Amygdala (tissue), 56 donors: ENCODE measurements around the gene CERK.
"Not testable (repeated sequence)": the region's sequence is repeated elsewhere in the genome, so short reads cannot be mapped to it uniquely, and the experiment has no call there.

ENCODE experiments used
- DNase-seq, 56 donors: peaks; one replicate each; lab custom pipeline; 2025; lab: John Stamatoyannopoulos, UW

CERK gene

DNA sequence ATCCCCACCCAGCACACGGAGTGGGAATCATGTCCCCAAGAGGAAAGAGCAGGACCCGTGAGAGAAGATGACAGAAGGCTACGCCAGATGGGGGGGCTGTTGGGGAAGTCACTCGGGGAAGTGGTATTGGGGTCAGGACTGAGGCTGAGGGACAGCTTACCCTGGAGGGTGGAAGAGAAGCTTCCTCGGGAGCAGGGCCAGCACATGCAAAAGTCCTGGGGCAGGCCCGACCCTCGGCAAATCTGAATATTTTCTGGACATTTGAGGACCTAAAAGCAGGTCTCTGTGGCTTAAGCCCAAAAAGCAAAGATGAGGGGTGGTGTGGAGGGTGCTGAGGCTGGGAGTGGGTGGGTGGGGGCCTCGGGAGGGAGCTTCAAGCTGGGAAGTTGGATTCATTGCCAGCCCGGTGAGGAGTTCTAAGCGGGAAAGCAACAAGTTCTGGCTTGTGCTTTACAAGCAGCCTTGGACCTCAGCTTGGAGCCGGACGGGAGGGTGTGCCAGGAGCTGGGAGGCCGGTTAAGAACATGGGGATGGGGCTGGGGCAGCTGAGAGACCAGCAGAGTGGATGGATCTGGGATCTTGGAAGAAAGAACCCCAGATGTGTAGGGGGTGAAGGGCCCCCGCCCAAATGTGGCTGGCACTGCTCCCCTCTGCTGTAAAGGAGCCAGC lies 83.0 kb downstream of the CERK start:
- DNase-seq: no peak

DNA sequence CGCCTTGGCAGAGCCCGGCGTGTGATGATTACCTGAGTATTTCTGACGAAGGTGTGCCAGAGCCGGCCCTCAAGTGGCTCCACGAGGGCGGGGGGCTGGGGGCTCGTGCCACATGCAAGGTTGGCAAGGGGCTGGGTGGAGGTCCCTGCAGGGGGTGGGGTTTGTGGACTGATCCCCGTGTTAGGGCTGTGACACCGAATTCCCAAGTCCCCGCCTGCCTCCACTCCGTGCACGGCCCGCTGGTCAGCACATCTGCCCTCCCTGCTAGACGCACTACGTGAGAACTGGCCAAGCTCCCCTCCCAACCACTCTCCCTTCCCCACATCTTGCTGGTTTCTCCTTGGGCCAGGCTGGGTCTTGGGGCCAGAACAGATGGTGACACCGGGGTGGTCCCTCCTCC lies 83.6 kb downstream of the CERK start:
- DNase-seq: no peak

DNA sequence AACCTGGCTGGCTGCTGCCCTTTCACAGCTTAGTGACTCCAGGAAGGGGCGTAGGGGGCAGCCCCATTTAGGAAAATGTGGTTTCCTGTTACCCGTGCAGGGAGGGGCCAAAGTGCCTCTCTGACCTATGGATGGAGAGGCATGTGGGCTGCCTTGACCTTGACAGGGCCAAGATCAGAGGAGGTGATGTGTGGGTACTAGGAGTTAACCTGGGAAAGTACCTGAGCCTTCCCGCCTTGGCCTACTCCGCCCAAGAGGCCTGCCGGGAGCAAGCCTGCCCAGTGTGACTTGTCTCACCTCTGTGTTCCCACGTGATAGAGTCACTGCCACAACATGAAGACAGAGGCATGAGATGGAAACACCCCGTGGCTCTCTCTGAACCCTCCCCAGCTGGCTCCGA lies 84.5 kb downstream of the CERK start:
- DNase-seq: no peak

DNA sequence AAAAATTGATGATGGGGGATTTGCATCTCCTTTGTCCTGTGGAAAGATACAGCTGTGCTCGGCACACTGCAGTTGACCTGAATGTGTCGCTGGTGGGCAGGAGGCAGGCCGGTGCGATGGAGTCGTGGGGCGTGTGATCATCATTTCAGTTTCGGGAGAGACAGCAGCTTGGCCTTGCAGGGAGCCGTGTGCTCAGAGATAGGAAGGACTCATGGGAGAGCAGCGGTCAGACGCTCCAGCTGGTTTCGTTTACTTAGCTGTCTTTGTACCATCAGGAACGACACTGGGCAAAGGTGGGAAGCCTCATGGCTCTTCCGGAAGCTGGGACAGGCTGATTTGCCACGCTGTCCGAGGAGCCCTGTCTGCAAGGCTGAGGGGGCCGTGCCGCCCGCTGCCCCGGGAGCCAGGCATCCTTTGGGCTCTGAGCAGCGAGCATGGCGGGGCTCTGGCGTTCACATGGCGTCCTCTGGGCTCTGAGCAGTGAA lies 85.2 kb downstream of the CERK start:
- DNase-seq: no peak

DNA sequence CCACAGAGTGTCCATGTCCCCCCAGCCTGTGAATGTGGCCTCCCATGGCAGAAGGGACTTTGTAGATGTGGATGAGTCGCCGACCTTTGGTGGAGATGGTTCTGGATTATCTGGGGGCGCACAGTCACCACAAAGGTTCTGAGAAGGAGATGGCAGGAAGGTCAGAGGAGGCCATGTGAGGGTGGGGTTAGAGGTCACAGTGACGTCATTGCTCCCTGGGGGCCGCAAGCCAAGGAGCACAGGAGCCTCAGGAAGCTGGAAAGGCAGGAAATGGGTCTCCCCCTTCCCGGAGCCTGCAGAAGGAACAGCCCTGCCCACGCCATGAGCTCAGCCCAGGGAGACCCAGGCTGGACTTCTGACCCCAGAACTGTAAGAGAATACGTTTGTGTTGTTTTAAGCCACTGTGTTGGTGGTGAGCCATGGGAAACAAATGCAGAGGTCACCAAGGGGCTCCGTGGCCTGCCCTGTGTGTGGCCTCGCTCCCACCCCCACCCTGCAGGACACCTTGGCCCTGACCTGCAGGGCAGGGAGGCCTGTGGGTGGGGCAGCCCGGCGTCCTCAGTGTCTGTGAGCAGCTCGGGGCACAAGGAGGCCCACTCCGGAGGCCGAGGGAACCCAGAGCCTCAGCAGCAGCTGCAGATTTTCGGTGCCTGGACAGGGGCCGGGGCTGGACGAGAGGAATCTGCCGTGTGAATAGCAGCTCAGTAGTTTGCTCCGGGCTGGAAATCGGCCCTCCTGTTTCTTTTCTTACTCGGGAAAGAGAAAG lies 85.8 kb downstream of the CERK start:
- peak in 1 of 56 donors; percentile 42 for DNase-seq

DNA sequence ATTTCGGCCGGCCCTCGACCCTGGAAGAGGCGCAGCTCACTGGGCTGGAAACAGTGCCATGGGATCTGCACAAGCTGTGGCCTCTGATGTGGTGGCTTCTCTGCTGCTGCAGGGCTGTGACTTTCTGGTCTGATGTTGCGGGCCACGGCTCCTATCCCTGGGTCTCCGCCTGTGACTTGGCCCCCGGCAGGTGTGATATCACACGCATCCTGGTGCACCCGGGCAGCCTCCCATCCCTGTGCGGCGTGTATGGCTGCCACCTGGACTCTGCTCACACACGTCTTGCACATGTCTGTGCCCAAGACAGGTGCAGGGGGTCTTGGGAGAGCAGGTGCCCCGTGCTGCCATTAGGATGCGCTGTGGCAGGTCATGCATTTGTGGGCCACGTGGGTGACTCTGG lies 86.7 kb downstream of the CERK start:
- DNase-seq: no peak

DNA sequence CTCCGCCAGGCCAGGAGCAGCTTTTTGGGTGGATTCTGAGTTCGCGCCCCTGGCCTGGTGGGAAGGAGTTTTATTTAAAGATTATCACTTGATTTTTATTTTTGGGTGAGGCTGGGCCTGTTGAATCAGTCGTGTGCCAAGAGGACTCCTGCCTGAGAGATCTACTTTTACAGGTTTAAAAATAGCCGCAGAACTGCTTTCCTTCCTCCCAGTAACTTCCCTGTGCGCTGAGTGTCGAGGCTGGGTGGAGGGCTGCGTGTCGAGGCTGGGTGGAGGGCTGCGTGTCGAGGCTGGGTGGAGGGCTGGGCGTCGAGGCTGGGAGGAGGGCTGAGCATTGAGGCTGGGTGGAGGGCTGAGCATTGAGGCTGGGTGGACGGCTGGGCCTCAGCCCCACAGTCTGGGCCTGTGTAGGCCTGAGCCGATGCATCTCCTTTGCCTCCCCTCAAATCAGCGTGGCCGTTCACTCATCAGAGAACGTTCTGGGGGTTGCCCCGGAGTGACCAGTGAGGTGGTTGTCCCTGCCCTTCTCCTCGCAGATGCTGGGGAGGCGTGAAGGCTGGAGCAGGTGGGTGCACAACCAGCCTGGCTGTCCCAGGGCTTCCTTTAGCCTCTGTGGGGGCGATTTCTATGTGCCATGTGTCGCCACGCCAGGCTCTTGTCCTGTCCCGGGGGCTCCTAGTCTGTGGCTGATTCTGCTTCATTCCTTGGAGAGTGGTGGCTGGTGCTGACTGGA lies 87.8 kb downstream of the CERK start:
- DNase-seq: peak in 1 of 56 donors; percentile 41

DNA sequence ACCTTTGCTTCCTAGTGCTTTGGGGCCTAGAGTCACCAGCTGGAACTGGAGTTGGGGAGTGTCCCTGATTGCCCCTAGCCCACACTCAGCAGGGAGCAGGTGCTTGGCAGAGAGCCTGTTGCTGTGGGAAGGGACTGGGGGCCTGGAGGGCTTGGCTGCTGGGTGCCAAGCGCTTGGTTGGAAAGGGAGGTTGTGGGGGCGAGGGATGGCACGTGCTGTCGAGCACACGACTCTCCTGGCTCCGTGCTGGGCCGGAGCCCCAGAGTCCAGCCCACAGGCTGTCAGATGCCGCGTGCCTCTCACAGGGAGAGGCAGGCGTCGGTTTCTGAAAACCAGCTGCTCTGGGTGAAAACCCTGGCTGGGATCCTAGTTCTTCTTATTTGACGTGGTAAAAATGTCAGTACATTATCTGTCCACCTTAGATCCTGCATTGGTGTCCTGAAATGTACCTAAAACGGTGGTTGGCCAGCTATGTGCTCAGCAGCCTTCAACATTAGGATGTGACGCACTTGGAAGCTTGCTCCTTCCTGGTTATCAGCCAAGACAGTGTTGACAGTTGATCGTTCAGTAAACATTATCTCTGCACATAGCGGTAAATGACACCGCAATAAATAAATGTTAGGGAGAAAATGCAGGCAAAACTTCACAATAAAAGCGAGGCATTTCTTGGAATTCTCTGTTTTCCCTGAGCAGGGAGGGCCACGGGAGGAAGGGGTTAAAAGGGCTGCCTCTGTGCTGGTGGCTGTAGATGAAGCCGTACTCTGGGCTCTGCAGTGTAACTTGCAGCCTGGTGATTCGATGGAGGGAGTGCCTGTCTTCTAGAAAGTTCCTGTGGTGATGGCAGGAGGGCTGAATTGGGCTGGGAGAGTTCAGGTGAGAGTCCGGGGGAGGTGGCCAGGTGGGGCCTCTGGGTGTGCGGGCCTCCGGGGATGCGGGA lies 88.6 kb downstream of the CERK start:
- peak in 4 of 56 donors; percentile 13 to 41 (median 30) for DNase-seq

DNA sequence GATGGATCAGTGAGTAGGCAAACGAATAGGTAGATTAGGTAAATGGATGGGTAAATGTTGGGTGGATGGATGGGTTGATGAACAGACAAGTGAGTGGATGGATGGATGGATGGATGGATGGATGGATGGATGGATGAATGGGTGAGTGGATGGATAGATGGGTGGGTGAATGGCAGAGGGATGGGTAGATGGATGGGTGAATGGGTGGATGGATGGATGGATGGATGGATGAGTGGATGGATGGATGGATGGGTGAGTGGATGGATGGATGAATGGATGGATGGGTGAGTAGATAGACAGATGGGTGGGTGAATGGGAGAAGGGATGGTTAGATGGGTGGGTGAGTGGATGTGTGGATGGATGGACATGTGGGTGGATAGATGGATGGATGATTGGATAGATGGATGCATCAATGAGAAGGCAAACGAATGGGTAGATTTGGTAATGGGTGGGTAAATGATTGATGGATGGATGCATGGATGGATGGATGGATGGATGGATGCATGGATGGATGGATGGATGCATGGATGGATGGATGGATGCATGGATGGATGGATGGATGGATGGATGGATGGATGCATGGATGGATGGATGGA lies 89.7 kb downstream of the CERK start:
- not testable (repeated sequence) for DNase-seq

GRCh38 chr22:46646531-46647215 lies 91.4 kb downstream of the CERK start:
- no peak for DNase-seq

DNA sequence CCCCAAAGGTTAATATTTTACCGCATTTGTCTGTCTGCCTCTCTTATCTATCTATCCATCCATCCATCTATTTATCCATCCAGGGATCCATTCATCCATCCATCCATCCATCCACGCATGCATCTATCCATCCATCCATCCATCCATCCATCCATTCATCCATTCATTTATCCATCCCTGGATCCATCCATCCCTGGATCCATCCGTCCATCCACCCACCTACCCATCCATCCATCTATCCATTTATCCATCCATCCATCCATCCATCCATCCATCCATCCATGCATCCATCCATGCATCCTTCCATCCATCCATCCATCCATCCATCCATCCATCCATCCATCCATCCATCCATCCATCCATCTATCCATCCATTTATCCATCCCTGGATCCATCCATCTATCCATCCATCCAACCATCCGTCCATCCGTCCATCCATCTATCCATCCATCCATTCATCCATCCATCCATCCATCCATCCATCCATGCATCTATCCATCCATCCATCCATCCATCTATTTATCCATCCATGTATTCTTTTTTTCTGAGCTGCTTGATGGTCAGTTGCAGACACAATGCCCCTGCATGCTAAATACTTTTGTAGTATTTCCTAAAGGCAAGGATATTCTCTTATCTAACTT lies 95.1 kb downstream of the CERK start:
- DNase-seq: not testable (repeated sequence)

DNA sequence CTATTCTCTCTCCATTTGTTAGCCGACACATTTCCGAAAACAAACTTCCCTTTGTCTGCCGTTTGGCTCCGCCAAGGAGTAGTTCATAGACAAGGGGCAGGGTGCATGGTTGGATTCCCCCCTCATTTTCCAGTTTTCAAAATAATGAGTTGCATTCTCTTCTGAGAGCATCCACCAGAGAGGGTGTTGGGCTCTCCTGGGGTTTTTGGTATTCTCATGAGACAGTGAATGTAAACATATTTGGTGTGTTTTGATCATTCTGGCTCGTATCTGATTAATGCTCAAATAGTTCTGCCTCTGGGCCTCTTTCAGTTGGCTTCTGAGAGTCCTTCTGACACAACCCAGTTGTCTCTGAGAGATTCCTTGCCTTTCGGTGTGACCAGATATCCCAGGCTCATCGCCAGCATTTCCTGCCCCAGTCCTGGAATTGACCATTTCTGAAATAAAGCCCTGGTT lies 96.2 kb downstream of the CERK start:
- no peak for DNase-seq

GRCh38 chr22:46640293-46641055 lies 97.6 kb downstream of the CERK start:
- DNase-seq: no peak

DNA sequence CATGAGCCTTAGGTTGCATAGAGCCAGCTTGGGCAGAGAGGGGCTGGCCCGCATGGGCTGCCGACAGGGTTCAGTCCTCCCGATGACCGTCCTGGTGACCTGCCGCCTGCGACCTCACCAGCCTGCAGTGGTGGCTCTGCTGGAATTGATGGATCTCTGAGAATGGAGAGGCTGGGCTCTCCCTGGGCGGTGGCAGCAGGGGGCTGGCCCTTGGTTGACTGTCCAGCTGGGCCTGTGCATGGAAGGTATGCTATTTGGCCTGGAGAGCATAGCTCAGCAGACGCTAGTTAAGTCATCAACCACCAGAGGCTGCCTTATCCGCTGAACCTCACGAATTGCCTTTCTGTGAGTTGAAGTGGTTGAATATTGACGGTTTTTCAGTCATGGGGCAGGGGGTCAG lies 98.2 kb downstream of the CERK start:
- DNase-seq: no peak

GRCh38 chr22:46638601-46639431 lies 99.2 kb downstream of the CERK start:
- DNase-seq: no peak

GRCh38 chr22:46637711-46638600 lies 100.1 kb downstream of the CERK start:
- peak in 6 of 56 donors; percentile 14 to 42 (median 30) for DNase-seq
